Adrenal gland (tissue), 12 donors: ENCODE data around the gene GOLGA6C. TPM values are rescaled to one million over a fixed set of nuclear protein-coding genes. Genes with fewer than 3 reads are reported as not detected.

Source experiments
- DNase-seq, 7 donors: peaks; one replicate each; pipeline ENCODE4 v3.0.0-alpha.2; 2019 to 2020
- H3K27ac ChIP-seq, 5 donors: fragments of 200-600 bp; sonication (generic) in 4 of 5; 1 replicate in 3 of 5; 2 replicates in 2 of 5; pipeline versions ENCODE4 v1.5.1 to v1.8.0; 2016 to 2020; ENCODE audit warnings: mild to moderate bottlenecking in 1 of 5
- H3K27me3 ChIP-seq: fragments of 200-600 bp; 2 replicates; pipeline ENCODE4 v1.8.0; 2021
- H3K36me3 ChIP-seq, 2 donors: fragments of 200-600 bp; replicated peaks in 1 of 2; 1 replicate in 1 of 2; 2 replicates in 1 of 2; pipeline versions ENCODE4 v1.5.1 to v1.8.0; 2018 to 2022
- H3K4me1 ChIP-seq, 2 donors: fragments of 200-600 bp; replicated peaks in 1 of 2; 1 replicate in 1 of 2; 2 replicates in 1 of 2; pipeline versions ENCODE4 v1.5.1 to v1.8.0; 2018 to 2021
- H3K4me3 ChIP-seq, 4 donors: fragments of 200-600 bp; sonication (generic) in 3 of 4; one replicate each; pipeline ENCODE4 v1.5.1; 2016 to 2018
- H3K9me3 ChIP-seq, 3 donors: fragments of 200-600 bp; sonication (generic) in 1 of 3; replicated peaks in 1 of 3; 1 replicate in 2 of 3; 2 replicates in 1 of 3; pipeline versions ENCODE4 v1.5.1 to v1.8.0; 2016 to 2021
- POLR2A ChIP-seq, 2 donors: fragments of 450-650 bp; IDR thresholded peaks; one replicate each; pipeline ENCODE4 v1.6.1; 2017; ENCODE audit warnings: antibody characterized with exemption in 2 of 2, mild to moderate bottlenecking in 2 of 2, moderate library complexity in 1 of 2
- WGBS, 4 donors: extraction: QIAGEN DNeasy Blood & Tissue Kit in 2 of 4; methylation state at CpG; one replicate each; pipeline versions ENCODE4 v1.1.5 to v1.1.7; 2013 to 2017; 5-methylcytosine and 5-hydroxymethylcytosine counted together
- intact Hi-C, 2 donors: fragments of 100-400 bp; cut with DNase I; formaldehyde crosslinking; loops; one replicate each; pipeline versions ENCODE4 v1.14.1 to v1.15.0; 2022 to 2023
- polyA plus RNA-seq, 3 donors: library from polyadenylated mRNA; stranded (reverse); fragments of 200-250 nt in 2 of 3; fragments of 350-450 nt in 1 of 3; fragmentation: Illumina TruSeq in 1 of 3; extraction: RNeasy Lipid Tissue Mini Kit (QIAGEN cat#74804) in 1 of 3; gene quantifications; one replicate each; pipeline ENCODE4 v1.2.3, GENCODE V29; 2013 to 2014
- total RNA-seq, 9 donors: library from RNA; depleted of rRNA in 4 of 9; stranded (reverse); fragments of >200 nt in 4 of 9; fragments of 120-200 nt in 1 of 9; fragmentation: NEBNext Ultra II Directional in 1 of 9; extraction: Animal tissue kit (Norgen Biotek cat#: 25700) in 1 of 9; gene quantifications; one replicate each; pipeline versions ENCODE4 v1.1.0 to v1.2.4, GENCODE V29; 2013 to 2023
- TF ChIP-seq, protein P1 (sequence below), 6 experiments: fragments of 450-650 bp in 4 of 6; fragments of 200-600 bp in 2 of 6; sonication (generic) in 1 of 6; IDR thresholded peaks; 1 replicate in 5 of 6; 2 replicates in 1 of 6; pipeline versions ENCODE4 v1.5.1 to v1.8.0; 2016 to 2021; ENCODE audit warnings: antibody characterized with exemption in 6 of 6, mild to moderate bottlenecking in 2 of 6, moderate library complexity in 1 of 6
- donor health status: healthy with polysubstance abuse.
- donor health status: Bipolar disorder and iron deficiency.
- donor health status: DM: yes; HTN: yes; CAD: no.
- donor health status: DM: no; HTN: no; CAD: no.
- donor health status: DM: no; HTN: no; CAD: no.
- donor health status: DM: yes; HTN: yes; CAD: no.

The GOLGA6C gene
- total and polyA plus RNA-seq, 12 donors = not detected

DNA sequence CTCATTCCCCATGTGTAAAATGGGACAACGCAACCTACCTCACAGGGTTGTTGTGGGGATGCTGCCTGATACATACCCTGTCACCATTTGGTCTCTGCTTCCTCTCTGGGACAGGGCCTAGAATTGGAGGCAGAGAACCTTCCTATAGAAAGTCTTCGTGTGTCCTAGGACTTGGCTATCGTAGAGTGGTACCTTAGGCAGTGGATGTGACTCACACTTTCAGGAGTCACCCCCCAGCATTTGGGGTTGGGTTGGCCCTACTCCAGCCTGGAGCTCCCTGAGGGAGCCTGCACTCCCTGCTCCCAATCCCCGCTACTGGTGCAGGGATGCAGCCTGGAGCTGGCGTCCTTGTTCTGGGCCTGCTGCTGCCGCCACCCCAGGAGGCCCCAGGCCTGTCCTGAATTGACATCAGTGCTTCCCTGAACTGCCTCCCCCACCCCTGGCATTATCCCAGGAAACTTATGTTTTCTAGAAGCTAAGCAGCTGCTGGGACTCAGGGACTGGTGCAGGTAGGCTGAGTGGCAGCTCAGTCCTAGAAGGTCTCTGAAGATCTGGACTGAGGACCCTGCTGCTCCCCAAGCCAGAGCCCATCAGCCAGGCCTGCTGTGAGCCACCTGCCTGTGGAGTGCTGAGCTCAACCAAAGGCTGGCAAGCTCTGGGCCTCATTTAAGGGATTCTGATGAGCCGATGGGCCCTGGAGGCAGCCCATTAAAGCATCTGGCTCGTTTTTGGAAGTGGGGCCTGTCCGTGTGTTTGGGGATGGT is 46.5 kb upstream of the GOLGA6C start:
- no peaks in the 10 kb centered on the region for H3K27me3 ChIP-seq
- H3K4me1 ChIP-seq = peaks cover 14 to 55% of the 10 kb centered on the region in 2 donors
- H3K4me3 ChIP-seq = no peak overlapping the region
- H3K9me3 ChIP-seq = no peaks in the 10 kb centered on the region
- WGBS, 4 donors = 64 to 70% (median 68%) methylated on average over 6 to 9 of the region's 9 CpGs
- TF ChIP-seq, protein P1, sequence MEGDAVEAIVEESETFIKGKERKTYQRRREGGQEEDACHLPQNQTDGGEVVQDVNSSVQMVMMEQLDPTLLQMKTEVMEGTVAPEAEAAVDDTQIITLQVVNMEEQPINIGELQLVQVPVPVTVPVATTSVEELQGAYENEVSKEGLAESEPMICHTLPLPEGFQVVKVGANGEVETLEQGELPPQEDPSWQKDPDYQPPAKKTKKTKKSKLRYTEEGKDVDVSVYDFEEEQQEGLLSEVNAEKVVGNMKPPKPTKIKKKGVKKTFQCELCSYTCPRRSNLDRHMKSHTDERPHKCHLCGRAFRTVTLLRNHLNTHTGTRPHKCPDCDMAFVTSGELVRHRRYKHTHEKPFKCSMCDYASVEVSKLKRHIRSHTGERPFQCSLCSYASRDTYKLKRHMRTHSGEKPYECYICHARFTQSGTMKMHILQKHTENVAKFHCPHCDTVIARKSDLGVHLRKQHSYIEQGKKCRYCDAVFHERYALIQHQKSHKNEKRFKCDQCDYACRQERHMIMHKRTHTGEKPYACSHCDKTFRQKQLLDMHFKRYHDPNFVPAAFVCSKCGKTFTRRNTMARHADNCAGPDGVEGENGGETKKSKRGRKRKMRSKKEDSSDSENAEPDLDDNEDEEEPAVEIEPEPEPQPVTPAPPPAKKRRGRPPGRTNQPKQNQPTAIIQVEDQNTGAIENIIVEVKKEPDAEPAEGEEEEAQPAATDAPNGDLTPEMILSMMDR (IDR thresholded peaks at IDR 0.05) = no peak
- TF ChIP-seq POLR2A (IDR thresholded peaks at IDR 0.05) = no peak
- peak in 2 of 7 donors; percentile 31 to 68 for DNase-seq
- intact Hi-C loops = no loop called here
- peaks cover 0 to 54% of the 10 kb centered on the region in 2 donors for H3K36me3 ChIP-seq
- H3K27ac ChIP-seq = no peak overlapping the region

DNA sequence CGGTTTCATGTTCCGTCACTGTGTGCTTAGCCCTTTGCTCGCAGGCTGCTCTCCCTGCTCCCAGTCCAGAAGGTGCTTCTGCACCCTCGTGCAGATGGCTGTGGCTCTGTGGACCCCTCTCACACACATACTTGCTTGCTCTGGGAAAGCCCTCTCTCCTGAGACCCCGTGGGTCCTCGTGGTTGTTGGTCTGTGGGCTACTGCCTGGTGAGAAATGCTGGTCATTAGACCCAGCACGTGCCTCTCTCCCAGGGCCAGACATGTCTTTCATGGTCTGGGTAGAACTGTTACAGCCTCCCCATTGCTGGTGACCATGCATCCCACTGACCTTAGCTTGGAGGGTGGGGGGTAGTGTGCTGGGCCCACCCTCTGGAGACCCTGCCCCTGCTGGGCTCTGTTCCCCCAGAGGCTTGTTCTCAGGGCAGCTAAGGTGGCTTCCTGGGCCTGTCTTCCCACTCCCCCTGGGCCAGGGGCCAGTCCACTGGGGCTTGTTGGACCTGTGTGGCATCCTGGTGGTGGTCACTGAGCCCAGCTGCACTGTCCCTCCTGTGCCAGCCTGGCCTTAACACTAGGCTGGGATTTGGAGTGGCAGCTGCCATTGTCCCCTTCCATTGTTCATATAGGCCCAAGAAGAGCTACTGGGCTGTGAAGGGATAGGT is 45.8 kb upstream of the GOLGA6C start:
- Histone ChIP-seq H3K4me1 (peaks cover 6 to 49% of the 10 kb centered on the region in 2 donors), H3K27me3 (no peaks in the 10 kb centered on the region), H3K9me3 (no peaks in the 10 kb centered on the region), H3K36me3 (peaks cover 0 to 46% of the 10 kb centered on the region in 2 donors), H3K4me3 (no peak overlapping the region), H3K27ac (no peak overlapping the region)
- TF ChIP-seq, protein P1 (IDR thresholded peaks at IDR 0.05) = no peak
- no peak for TF ChIP-seq POLR2A (IDR thresholded peaks at IDR 0.05)
- WGBS, 4 donors = 82 to 91% (median 86%) methylated on average over 3 to 7 of the region's 7 CpGs
- intact Hi-C loops = no loop called here
- DNase-seq = no peak

DNA sequence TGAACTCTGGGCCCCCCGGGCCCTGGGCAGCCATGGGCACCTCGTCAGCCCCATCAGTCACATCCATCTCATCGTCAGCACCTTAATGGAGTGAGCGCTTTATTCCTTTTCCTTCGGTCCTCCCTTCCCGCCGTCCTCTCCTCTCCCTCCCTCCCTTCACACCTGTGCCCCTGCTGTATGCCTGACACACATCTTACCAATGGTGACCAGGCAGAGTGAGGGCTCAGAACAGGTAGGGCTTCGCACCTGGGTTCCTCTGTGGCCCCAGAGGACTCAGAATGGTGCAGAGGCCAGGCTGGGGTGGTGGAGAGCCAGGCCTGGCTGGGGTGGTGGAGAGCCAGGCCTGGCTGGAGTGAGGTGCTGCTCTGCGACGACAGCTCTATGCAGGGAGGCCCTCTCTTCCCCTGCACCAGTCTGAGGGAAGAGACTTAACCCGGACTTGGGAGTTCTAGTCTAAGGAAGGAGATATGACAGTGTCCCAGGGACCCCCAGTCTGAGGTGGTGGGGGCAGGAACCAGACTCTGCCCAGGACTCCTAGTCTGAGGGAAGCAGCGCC is 44.8 kb upstream of the GOLGA6C start:
- Histone ChIP-seq H3K4me1 (peaks cover 3 to 39% of the 10 kb centered on the region in 2 donors), H3K4me3 (no peak overlapping the region), H3K27ac (no peak overlapping the region), H3K27me3 (no peaks in the 10 kb centered on the region), H3K9me3 (no peaks in the 10 kb centered on the region), H3K36me3 (peaks cover 0 to 37% of the 10 kb centered on the region in 2 donors)
- DNase-seq = no peak
- 86 to 89% (median 89%) methylated on average over 8 to 12 of the region's 12 CpGs for WGBS, 4 donors
- intact Hi-C loops = no loop called here
- TF ChIP-seq POLR2A (IDR thresholded peaks at IDR 0.05) = no peak
- TF ChIP-seq, protein P1 (IDR thresholded peaks at IDR 0.05) = no peak

DNA sequence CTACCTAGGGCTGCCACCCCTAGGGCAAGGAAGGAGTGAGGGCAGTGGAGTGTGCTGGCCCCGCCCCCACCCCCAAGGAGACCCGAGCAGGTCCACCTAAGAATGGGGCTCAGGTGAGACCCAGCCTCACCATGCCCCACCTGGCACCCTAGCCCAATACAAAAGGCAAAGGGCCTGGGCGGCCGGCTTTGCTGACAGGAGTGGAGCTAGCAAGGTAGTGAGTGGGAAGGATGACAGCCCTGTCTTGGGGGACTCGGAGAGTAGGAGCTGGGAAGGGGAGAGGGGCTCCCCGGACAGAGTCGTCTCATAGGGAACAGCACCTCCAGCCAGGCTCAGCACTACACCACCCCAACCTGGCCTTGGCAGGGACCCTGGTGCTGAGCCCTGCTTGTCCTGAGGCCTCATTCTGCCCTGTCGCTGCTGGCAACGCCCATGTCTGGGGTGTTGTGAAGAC is 44.3 kb upstream of the GOLGA6C start:
- Histone ChIP-seq H3K9me3 (no peaks in the 10 kb centered on the region), H3K4me1 (peaks cover 0 to 34% of the 10 kb centered on the region in 2 donors), H3K27me3 (no peaks in the 10 kb centered on the region), H3K27ac (no peak overlapping the region), H3K36me3 (peaks cover 0 to 32% of the 10 kb centered on the region in 2 donors), H3K4me3 (no peak overlapping the region)
- 80 to 90% (median 84%) methylated on average over 8 to 9 of the region's 9 CpGs for WGBS, 4 donors
- TF ChIP-seq, protein P1 (IDR thresholded peaks at IDR 0.05) = no peak
- TF ChIP-seq POLR2A (IDR thresholded peaks at IDR 0.05) = no peak
- no peak for DNase-seq
- intact Hi-C loops = no loop called here
